HG03460 (cell line): ENCODE results near the gene SYCP2L.

Experiments
- ATAC-seq: cut with Tn5 transposase; IDR thresholded peaks from one replicate; pipeline ENCODE4 v1.9.1; 2021; ENCODE audit not compliant: unreplicated experiment

SYCP2L gene

DNA sequence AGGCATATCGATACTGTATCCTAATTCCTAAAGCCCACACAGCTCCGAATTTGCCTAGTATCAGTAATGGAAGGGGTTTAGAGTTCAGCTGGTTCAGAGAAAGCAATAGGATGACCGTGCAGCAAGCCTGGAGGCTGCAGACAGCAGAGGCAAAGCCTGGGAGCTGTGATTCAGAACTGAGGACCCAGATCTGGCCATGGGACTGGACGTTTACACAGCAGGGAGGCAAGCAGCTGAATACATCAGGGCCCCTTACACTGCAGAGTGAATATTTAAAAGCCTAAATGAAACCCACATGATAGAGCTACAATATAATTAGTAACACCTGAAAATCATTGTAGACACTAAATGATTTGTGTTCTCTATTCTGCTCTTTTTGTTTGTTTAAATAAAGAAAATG is 119.2 kb downstream of the SYCP2L start:
- ATAC-seq: no peak

DNA sequence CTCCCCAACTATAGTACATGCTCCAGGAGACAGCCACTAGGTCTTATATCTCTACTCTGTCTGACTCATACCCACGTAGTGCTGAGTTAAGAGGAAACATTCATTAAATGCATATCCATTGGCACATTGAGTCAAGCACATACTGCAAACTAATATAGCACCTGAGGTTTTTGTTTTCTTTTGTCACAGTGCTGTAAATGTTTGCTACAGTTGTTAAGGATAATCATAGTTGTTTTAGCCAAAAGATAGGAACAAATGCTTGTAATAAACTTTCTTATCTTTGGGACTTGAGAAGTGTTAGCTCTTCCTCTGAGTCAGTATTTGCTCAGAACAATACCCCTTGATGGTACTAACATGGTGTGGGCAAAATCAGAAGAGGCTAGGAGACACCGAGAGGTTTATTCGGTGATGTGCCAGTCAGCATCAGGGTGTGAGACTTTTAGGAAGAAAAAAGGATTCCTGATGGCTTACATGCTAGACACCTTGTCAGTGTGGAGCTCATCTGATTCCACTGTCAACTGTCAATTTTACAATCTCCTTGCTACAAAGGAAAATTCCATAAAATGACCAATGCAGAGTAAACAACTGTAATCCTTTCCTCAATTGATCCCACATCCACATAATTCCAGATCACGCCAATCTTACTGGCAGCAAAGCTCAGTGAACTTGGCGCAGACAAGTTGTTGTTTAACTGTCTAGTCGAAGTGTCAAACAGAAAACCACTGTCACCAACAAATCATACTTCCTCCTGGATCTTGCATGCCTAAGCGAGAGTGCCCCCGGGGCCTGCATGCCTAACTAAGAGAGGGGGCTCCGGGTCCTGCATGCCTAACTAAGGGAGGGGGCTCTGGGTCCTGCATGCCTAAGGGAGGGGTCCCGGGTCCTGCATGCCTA is 121.1 kb downstream of the SYCP2L start:
- ATAC-seq: no peak

DNA sequence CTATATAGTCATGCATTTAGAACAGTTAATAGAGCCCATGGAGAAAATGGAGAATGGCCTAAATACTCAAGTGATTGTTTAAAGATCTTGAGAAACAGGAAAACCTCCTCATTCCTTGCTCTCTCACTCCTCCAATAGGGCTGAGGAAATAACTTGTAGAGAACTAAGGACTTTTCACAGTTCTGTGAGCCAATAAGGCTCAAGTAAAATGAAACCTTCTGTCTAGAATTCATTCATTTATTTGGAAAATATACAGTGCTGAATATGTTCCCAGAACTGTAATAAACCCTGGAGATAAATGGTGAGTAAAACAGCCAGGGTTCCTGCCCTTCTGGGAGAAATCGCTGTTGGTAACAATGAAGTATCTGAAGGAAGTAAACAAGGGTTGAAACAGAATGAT is 122.0 kb downstream of the SYCP2L start:
- ATAC-seq: no peak

DNA sequence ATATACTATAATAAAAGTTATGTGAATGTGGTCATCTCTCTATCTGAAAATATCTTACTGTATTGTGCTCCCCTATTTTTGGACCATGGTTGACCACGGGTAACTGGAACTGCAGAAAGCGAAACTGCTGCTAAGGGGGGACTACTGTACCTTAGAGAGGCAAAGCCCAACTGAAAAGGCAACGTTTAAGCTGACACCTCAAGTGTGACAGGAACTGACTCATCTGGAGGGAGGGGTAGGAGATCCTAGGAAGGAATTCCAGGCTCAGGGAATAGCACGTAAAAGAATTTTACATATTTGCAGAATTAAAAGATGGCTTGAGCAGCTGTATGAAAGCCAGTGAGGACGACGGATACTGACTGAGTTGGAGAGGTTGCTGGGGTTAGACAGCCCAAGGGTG is 122.5 kb downstream of the SYCP2L start:
- peak; percentile 52 for ATAC-seq

DNA sequence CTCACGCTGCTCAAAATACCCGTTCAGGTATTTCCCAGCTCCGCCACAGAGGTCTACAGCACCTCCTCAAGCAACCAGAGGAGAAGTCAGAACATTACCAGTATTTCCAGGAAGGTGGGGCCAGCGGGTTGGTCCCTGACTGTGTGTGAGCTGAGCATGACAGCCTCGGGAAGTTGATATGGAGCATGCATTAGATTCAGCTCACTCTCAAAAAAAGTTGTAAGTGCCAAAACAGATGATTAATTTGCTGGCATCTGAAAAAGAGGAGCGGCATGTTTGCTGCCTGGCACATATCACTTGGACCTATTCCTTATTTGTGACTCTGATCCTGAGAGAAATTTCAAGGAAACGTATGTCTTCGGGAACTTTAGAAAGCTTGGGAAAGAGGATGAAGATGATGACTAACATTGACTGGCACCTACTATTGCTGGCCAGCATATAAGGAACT is 125.0 kb downstream of the SYCP2L start:
- ATAC-seq: no peak

DNA sequence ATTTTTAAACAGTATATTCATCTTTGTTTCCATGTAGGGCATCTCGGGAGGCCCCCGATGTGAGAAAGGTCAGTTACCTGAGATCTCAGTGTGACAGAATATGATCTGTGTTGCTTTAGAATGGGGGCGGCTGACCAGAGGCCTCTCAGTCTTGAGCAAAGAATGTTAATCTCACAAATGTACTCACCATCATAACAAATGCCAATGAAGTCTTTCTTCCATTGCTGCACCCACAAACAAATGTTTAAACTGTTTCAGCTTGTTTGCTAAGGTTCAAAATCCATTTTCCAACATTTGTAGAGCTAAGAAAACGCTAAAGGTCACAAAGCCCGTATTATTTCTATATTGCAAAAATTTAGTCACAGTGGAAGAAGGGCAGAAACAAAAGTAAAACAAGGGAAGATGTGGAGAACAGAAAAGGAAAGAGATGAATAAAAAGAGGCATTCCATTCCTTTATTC is 125.5 kb downstream of the SYCP2L start:
- no peak for ATAC-seq

DNA sequence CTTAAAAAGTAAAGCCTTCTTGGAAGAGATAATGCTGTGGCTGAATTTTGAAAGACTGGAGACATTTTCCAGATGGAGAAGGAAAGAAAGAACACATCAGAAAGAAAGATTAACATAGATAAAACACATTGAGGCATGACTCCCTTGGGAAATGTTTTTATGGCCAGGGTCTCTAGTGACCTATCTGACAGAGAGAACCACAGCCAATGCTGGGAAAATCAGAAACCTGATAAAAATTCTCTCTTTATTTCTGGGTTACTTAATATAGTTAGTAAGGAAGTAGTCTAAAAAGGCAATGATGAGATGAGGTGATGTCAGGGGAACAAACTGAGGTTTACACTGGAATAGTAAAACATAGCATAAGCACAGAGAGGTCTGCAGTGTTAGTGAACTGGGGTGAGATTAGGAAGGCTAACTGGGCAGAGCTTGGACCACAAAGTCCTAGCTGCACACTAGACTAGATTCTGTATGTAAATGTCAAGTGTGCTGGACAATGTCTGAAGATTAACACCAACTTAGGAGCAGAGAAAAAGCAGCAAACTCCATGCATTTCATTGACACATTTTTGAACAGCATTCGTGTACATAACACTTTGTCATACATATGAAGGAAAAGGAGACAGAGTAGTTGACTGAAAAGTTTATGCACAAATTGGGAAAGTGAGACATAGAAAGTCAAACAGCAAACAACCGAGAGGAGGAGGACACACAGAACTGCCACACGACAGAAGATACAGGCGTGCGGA is 126.3 kb downstream of the SYCP2L start:
- ATAC-seq: no peak

DNA sequence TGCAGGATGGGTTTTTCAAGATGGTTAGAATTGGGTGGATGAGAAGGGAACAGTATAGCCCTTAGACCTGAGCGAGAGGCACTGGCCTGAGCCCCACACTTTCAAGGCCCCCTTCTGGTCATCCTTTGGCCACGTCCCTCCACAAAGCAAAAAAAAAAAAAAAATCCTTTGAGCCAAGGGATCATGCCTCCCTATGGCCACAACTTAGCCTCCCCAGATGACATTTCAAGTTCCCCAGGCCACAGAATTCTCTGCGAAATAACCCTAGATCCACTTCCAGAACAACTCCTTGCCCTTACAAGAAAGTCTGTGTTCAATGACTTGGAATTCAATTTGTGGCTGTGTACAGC is 126.8 kb downstream of the SYCP2L start:
- no peak for ATAC-seq

DNA sequence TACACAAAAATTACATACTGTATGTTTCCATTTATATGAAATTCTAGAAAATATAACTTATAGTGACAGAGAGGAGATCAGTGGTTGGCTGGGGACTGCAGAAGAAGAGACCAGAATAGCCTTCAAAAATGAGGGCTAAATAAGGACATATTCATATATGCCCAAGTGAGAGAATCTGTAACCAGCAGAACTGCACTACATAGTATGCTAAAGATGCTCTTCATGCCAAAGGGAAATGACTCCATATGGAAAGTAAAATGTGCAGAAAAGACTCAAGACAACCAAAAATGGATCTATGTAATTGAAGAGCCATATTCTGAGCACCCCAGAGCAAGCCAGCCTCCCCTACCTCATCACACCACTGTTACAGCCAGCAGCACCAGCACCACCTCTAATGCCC is 128.2 kb downstream of the SYCP2L start:
- no peak for ATAC-seq

DNA sequence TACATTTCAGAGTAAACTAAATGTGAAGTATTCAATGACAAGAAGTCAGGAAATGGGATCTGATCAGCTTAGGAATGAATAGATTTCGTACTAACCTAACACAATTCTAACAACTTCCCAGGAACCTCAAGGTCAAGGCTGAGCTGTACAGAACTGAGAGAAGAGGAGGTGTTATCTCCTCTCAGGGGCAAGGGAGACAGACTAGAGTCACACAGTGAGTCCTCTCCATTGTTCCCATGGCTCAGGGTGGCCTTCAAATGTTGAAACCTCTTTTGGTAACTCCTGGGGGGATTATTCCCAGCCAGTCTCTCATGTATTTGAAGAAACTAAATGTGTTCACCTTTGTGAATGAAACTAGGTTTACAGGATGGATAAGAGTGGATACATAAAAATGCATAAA is 129.6 kb downstream of the SYCP2L start:
- no peak for ATAC-seq

DNA sequence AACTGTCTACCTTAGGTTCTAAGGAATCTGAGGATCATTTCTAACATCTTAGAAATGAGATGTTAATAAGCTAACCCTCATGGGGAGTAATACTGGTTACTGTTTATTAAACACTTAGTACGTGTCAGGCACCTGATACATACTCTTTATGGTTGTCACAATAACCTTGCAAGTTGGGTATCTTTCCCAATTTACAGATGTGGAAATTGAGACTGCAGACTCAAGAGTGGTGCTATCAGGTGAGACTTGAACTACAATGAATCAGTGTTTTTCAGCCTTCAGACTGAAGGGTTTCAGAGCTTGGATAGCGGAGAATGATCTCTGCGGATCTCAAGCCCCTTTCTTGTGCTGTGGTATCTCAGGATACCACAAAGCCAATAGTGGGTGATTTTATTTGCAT is 130.2 kb downstream of the SYCP2L start:
- ATAC-seq: no peak

DNA sequence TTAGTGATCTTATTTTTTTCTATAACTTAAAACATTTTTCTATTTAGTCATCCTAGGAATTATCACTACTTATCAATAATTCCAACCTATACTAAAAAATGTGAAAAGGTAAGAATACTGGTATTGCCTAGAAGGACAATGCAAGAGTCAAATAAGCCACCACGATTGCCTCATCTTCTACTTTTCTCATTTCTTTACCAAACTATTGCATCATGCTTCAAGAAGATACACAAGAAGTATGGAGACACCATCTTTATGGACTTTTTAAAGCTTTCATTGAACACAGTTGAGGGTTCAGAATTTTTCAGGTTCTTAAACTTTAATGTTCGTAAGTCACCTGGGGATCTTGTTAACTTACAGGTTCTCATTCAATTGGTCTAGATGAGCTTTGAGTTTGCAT is 131.4 kb downstream of the SYCP2L start:
- no peak for ATAC-seq

DNA sequence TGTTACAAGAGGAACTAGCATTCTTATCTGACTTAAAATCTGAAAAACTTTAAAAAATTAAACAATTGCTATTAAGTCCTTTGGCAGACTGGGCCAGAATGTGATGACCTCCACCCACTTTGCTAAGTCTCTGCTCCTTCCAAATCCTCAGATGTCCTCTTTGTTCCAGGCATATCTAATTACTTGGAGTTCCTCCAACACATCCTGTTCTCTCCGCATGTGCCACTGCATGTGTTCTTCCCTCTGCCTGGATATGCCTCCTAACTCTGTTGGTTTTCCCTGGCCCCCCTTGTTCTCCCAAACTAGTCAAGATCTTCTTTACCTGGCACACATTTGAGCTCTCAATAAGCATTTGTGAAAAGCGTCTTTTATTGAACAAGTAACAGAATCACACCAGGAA is 134.2 kb downstream of the SYCP2L start:
- no peak for ATAC-seq

DNA sequence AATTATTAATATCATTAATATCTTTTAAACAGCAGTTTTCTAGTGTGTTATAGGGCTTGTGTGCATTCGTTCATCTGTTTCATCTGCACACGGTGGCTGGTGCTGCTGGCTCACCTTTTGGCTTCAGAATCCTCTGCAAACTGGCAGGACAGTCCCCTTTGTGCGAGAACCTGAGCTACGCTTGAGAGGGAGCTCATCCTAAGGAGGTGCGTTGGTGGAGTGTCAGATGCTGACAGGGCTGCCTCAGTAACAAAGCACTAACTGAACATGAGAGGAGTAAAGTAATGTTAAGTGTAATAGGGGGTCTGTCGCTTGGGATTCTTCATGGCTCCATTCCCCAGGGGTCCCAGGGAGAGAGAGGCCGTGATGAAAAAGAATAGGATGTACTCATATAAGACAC is 134.9 kb downstream of the SYCP2L start:
- ATAC-seq: no peak

DNA sequence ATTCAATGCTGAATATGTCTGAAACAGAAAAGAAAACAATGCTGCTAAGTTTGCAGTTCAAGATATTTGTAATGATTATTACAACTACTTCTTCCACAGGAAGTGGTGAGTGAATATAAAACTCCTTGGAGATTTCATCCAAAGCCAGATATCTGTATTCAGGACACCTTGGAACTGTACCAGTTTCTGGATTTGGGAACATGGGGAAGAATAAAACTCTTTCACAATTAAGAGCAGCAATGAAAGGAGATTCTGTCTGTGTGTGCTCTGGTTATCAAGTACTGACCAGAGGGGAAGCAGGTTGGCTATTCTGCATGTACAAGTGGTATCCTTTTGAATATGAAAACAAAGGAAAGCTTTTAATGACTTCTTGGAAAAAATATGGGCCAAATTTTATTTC is 136.2 kb downstream of the SYCP2L start:
- ATAC-seq: no peak
